Kidney (tissue), 14 donors: ENCODE data around the gene PRRT4. TPM values are rescaled to one million over a fixed set of nuclear protein-coding genes. Genes with fewer than 3 reads are reported as not detected.

Experiments
- DNase-seq, 5 donors: peaks; one replicate each; pipeline ENCODE4 v3.0.0-alpha.2; 2013 to 2020
- FAIRE-seq: peaks from 2 replicates; lab custom pipeline; 2012; peaks lifted over from hg19 to GRCh38; lab: Jason Lieb, UNC
- H3K27ac ChIP-seq, 2 donors: one replicate each; pipeline ENCODE4 v1.7.0; 2013; ENCODE audit warnings: low read depth in 2 of 2, low read length in 2 of 2, inconsistent platforms in 1 of 2
- H3K27me3 ChIP-seq: one replicate; pipeline ENCODE4 v1.7.1; 2013; ENCODE audit warnings: low read length, inconsistent platforms; ENCODE audit not compliant: control insufficient read depth, insufficient read depth
- H3K36me3 ChIP-seq, 3 donors: one replicate each; pipeline versions ENCODE4 v1.7.0 to v1.7.1; 2013; ENCODE audit warnings: low read length in 3 of 3, control low read depth in 1 of 3, inconsistent platforms in 1 of 3; ENCODE audit not compliant: insufficient read depth in 3 of 3, control insufficient read depth in 2 of 3
- H3K4me1 ChIP-seq, 3 donors: one replicate each; pipeline versions ENCODE4 v1.7.0 to v1.7.1; 2013; ENCODE audit warnings: low read length in 3 of 3, inconsistent platforms in 1 of 3, low read depth in 1 of 3; ENCODE audit not compliant: control insufficient read depth in 2 of 3, insufficient read depth in 2 of 3
- H3K4me3 ChIP-seq, 3 donors: one replicate each; pipeline versions ENCODE4 v1.7.0 to v1.8.1; 2013; ENCODE audit warnings: low read length in 3 of 3, control low read depth in 1 of 3, inconsistent platforms in 1 of 3
- H3K9ac ChIP-seq, 3 donors: one replicate each; pipeline versions ENCODE4 v1.7.0 to v1.7.1; 2013; ENCODE audit warnings: low read length in 3 of 3, control low read depth in 1 of 3, inconsistent platforms in 1 of 3
- H3K9me3 ChIP-seq, 3 donors: one replicate each; pipeline versions ENCODE4 v1.7.0 to v1.7.1; 2013; ENCODE audit warnings: low read length in 3 of 3, control low read depth in 1 of 3, inconsistent platforms in 1 of 3; ENCODE audit not compliant: control insufficient read depth in 2 of 3, insufficient read depth in 1 of 3
- intact Hi-C: fragments of 100-400 bp; cut with DNase I; formaldehyde crosslinking; loops from one replicate; pipeline ENCODE4 v1.11.1; 2022
- polyA plus RNA-seq: library from polyadenylated mRNA; stranded (reverse); fragments of 350-450 nt; fragmentation: Illumina TruSeq; extraction: RNeasy Lipid Tissue Mini Kit (QIAGEN cat#74804); gene quantifications from one replicate; pipeline ENCODE4 v1.2.3, GENCODE V29; 2014; ENCODE audit warnings: low read depth, low replicate concordance; ENCODE audit not compliant: insufficient read depth
- total RNA-seq: library from RNA; stranded (reverse); fragmentation: NEBNext Ultra II Directional; extraction: Animal tissue kit (Norgen Biotek cat#: 25700); gene quantifications from one replicate; pipeline ENCODE4 v1.2.1, GENCODE V29; 2021
- TF ChIP-seq, protein P1 (sequence below): IDR thresholded peaks from 3 replicates; pipeline ENCODE4 v1.5.1; 2012; ENCODE audit warnings: mild to moderate bottlenecking, moderate library complexity, borderline replicate concordance; ENCODE audit not compliant: insufficient read depth; ENCODE audit errors: extremely low read depth
- donor health status: control.
- donor health status: control.
- donor health status: control.
- donor health status: control.
- donor health status: control.
- donor health status: DM: yes; HTN: yes; CAD: no.
- donor health status: Normal renal cell carcinoma (clear cell type).

PRRT4 gene
- total and polyA plus RNA-seq, 2 donors from 2014 or later: not detected

GRCh38 chr7:128362670-128363069, 1.2 kb upstream of the PRRT4 start:
- no peaks in the 10 kb centered on the region for H3K9me3 ChIP-seq
- H3K27me3 ChIP-seq: peaks cover 16% of the 10 kb centered on the region
- H3K27ac ChIP-seq: no peak overlapping the region
- peaks cover 0 to 6% (median 0%) of the 10 kb centered on the region in 3 donors for H3K4me1 ChIP-seq
- intact Hi-C loops: no loop called here
- TF ChIP-seq, protein P1, sequence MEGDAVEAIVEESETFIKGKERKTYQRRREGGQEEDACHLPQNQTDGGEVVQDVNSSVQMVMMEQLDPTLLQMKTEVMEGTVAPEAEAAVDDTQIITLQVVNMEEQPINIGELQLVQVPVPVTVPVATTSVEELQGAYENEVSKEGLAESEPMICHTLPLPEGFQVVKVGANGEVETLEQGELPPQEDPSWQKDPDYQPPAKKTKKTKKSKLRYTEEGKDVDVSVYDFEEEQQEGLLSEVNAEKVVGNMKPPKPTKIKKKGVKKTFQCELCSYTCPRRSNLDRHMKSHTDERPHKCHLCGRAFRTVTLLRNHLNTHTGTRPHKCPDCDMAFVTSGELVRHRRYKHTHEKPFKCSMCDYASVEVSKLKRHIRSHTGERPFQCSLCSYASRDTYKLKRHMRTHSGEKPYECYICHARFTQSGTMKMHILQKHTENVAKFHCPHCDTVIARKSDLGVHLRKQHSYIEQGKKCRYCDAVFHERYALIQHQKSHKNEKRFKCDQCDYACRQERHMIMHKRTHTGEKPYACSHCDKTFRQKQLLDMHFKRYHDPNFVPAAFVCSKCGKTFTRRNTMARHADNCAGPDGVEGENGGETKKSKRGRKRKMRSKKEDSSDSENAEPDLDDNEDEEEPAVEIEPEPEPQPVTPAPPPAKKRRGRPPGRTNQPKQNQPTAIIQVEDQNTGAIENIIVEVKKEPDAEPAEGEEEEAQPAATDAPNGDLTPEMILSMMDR: no peak
- no peaks in the 10 kb centered on the region for H3K36me3 ChIP-seq
- H3K9ac ChIP-seq: no peak overlapping the region
- H3K4me3 ChIP-seq: no peak overlapping the region
- DNase-seq: no peak
- no peak for FAIRE-seq

DNA sequence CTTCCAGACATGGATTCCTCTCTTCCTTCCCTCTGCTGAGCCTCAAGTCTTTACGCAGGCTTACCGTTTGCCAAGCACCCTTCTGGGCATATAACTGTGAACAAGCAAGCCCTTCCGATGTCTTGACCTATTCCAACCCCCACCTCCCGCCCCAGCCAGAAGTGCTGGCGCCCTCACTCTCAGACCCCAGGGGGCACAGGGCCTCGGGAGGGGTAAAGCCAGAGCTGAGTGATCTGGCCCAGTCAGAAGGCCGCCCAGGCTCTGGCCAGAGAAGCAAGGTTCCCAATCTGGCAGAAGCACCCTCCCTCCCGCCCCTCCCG, 1.2 kb downstream of the PRRT4 start:
- no peaks in the 10 kb centered on the region for H3K36me3 ChIP-seq
- TF ChIP-seq, protein P1: no peak
- intact Hi-C loops: no loop called here
- FAIRE-seq: no peak
- no peak overlapping the region for H3K9ac ChIP-seq
- no peaks in the 10 kb centered on the region for H3K9me3 ChIP-seq
- H3K4me1 ChIP-seq: peaks cover 0 to 6% (median 0%) of the 10 kb centered on the region in 3 donors
- no peak for DNase-seq
- no peak overlapping the region for H3K4me3 ChIP-seq
- H3K27me3 ChIP-seq: peaks cover 12% of the 10 kb centered on the region
- no peak overlapping the region for H3K27ac ChIP-seq

DNA sequence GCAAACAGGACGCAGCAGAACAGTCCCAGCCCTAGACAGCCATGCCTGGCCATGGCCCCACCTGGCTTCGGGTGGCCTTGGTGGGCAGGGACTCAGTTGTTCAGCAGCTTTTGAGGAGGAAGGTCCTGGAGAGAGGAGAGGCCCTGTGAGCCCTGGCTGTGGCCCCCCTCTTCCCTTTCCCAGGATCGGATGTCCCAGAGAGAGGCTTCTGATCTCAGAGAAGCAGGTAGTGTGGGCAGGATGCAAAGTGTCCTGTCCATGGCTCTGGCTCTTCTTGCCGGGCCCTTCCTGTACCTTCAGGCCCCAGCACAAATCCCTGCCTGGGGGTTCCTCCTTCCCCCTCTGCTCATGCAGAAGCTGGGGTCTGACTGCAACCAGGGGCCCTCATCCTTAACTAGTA, 1.6 kb downstream of the PRRT4 start:
- TF ChIP-seq, protein P1: no peak
- H3K9me3 ChIP-seq: no peaks in the 10 kb centered on the region
- no peak overlapping the region for H3K27ac ChIP-seq

DNA sequence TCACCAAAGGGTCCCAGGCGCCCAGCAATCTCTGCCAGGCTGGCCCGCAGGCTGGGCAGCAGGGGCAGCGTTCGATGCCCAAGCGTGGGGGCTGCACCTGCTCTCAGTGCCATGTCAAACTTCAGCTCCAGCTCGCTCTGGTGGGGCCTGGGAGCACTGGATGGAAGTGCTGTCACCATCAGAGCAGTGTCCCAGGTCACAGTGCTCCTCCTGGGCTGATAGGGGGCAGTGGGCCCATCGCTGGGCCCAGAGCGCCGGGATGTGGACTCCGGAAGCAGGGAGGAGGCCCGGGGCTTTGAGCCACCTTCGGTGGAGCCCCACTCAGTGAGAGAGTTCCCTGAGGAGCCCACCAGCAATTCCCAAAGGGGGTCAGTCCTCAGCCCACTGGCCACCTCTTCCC, 2.2 kb downstream of the PRRT4 start:
- H3K9ac ChIP-seq: no peak overlapping the region
- H3K27ac ChIP-seq: no peak overlapping the region
- peaks cover 8% of the 10 kb centered on the region for H3K27me3 ChIP-seq
- DNase-seq: no peak
- peaks cover 0 to 6% (median 0%) of the 10 kb centered on the region in 3 donors for H3K4me1 ChIP-seq
- H3K9me3 ChIP-seq: no peaks in the 10 kb centered on the region
- H3K36me3 ChIP-seq: no peaks in the 10 kb centered on the region
- H3K4me3 ChIP-seq: no peak overlapping the region
- TF ChIP-seq, protein P1: no peak
- FAIRE-seq: no peak
- intact Hi-C loops: no loop called here

More for the DNA sequence above, 1.6 kb downstream of the PRRT4 start:
- no peak for FAIRE-seq
- H3K9ac ChIP-seq: no peak overlapping the region
- H3K36me3 ChIP-seq: no peaks in the 10 kb centered on the region
- H3K4me1 ChIP-seq: peaks cover 0 to 6% (median 0%) of the 10 kb centered on the region in 3 donors
- intact Hi-C loops: no loop called here
- peaks cover 12% of the 10 kb centered on the region for H3K27me3 ChIP-seq
- no peak overlapping the region for H3K4me3 ChIP-seq
- no peak for DNase-seq
